ENCODE results near the gene ART1.
"Not testable (repeated sequence)": the region's sequence is repeated elsewhere in the genome, so short reads cannot be mapped to it uniquely, and the experiment has no call there.

Gene ART1

GRCh38 chr11:3644817-3645235 lies at the start of gene ART1:
ART1 (plus strand) TSS chr11:3645128; CDS start chr11:3659214, 14,086 bp downstream.
- Mint-ChIP-seq H3K36me3 (no peaks in the 10 kb centered on the region), H3K4me3 (no peak within 1 kb of the TSS), H3K9me3 (no peaks in the 10 kb centered on the region), H3K27ac (no peak within 1 kb of the TSS), H3K27me3 (peaks cover 31% of the 10 kb centered on the region), H3K4me1 (peaks cover 3% of the 10 kb centered on the region)
- no peak for ATAC-seq (ENCODE audit: low read depth)
- no peak for DNase-seq (ENCODE audit: low spot score in 2 of 2)

GRCh38 chr11:3597743-3598142 lies 47.2 kb upstream of the ART1 start:
- not testable (repeated sequence) for H3K4me1 Mint-ChIP-seq; H3K27me3 Mint-ChIP-seq; DNase-seq (ENCODE audit: low spot score in 2 of 2); H3K9me3 Mint-ChIP-seq; H3K36me3 Mint-ChIP-seq; H3K27ac Mint-ChIP-seq; H3K4me3 Mint-ChIP-seq; ATAC-seq (ENCODE audit: low read depth)

GRCh38 chr11:3600201-3600600 lies 44.7 kb upstream of the ART1 start:
- not testable (repeated sequence) for H3K36me3 Mint-ChIP-seq; H3K27ac Mint-ChIP-seq; H3K4me3 Mint-ChIP-seq; H3K27me3 Mint-ChIP-seq; DNase-seq (ENCODE audit: low spot score in 2 of 2); H3K4me1 Mint-ChIP-seq; H3K9me3 Mint-ChIP-seq; ATAC-seq (ENCODE audit: low read depth)

GRCh38 chr11:3604167-3604566 lies 40.8 kb upstream of the ART1 start:
- H3K4me1 Mint-ChIP-seq, result no peaks in the 10 kb centered on the region
- no peaks in the 10 kb centered on the region for H3K9me3 Mint-ChIP-seq
- DNase-seq (ENCODE audit: low spot score in 2 of 2) (no peak), ATAC-seq (ENCODE audit: low read depth) (no peak)
- no peak overlapping the region for H3K4me3 Mint-ChIP-seq
- H3K27ac Mint-ChIP-seq, result no peak overlapping the region
- peaks cover 3% of the 10 kb centered on the region for H3K27me3 Mint-ChIP-seq
- H3K36me3 Mint-ChIP-seq, result no peaks in the 10 kb centered on the region

- H3K4me3 Mint-ChIP-seq, result no peak overlapping the region
- no peak for DNase-seq (ENCODE audit: low spot score in 2 of 2)
Observed at GRCh38 chr11:3605283-3605662, 39.7 kb upstream of the ART1 start.

GRCh38 chr11:3605771-3606203 lies 39.1 kb upstream of the ART1 start:
- Mint-ChIP-seq H3K36me3 (no peaks in the 10 kb centered on the region), H3K4me1 (no peaks in the 10 kb centered on the region), H3K9me3 (no peaks in the 10 kb centered on the region), H3K27ac (no peak overlapping the region), H3K4me3 (no peak overlapping the region), H3K27me3 (peaks cover 1% of the 10 kb centered on the region)
- no peak for DNase-seq (ENCODE audit: low spot score in 2 of 2)
- no peak for ATAC-seq (ENCODE audit: low read depth)

More at GRCh38 chr11:3605283-3605662, 39.7 kb upstream of the ART1 start:
- ATAC-seq (ENCODE audit: low read depth), result no peak
- Mint-ChIP-seq H3K27me3 (peaks cover 1% of the 10 kb centered on the region), H3K9me3 (no peaks in the 10 kb centered on the region), H3K27ac (no peak overlapping the region), H3K4me1 (no peaks in the 10 kb centered on the region), H3K36me3 (no peaks in the 10 kb centered on the region)

- ATAC-seq (ENCODE audit: low read depth) (no peak), DNase-seq (ENCODE audit: low spot score in 2 of 2) (peak in 1 of 2 donors; percentile 36)
- no peak overlapping the region for H3K27ac Mint-ChIP-seq
Observed at GRCh38 chr11:3609416-3610265, 35.3 kb upstream of the ART1 start.

GRCh38 chr11:3610846-3611245 lies 34.1 kb upstream of the ART1 start:
- Mint-ChIP-seq H3K36me3 (peaks cover 2% of the 10 kb centered on the region), H3K4me1 (peaks cover 12% of the 10 kb centered on the region), H3K4me3 (no peak overlapping the region), H3K9me3 (no peaks in the 10 kb centered on the region), H3K27me3 (peaks cover 5% of the 10 kb centered on the region), H3K27ac (no peak overlapping the region)
- ATAC-seq (ENCODE audit: low read depth) (no peak), DNase-seq (ENCODE audit: low spot score in 2 of 2) (no peak)

More at GRCh38 chr11:3609416-3610265, 35.3 kb upstream of the ART1 start:
- H3K27me3 Mint-ChIP-seq, result peaks cover 4% of the 10 kb centered on the region
- H3K9me3 Mint-ChIP-seq, result no peaks in the 10 kb centered on the region
- H3K4me3 Mint-ChIP-seq, result no peak overlapping the region
- H3K4me1 Mint-ChIP-seq, result peaks cover 9% of the 10 kb centered on the region
- H3K36me3 Mint-ChIP-seq, result peaks cover 2% of the 10 kb centered on the region

- DNase-seq (ENCODE audit: low spot score in 2 of 2) (no peak), ATAC-seq (ENCODE audit: low read depth) (no peak)
- Mint-ChIP-seq H3K4me1 (peaks cover 12% of the 10 kb centered on the region), H3K4me3 (no peak overlapping the region), H3K27ac (no peak overlapping the region), H3K9me3 (no peaks in the 10 kb centered on the region), H3K36me3 (peaks cover 2% of the 10 kb centered on the region), H3K27me3 (peaks cover 6% of the 10 kb centered on the region)
Observed at GRCh38 chr11:3611976-3612678, 32.8 kb upstream of the ART1 start.

- Mint-ChIP-seq H3K4me3 (peak overlapping the region; percentile 73), H3K27ac (peak overlapping the region; percentile 5)
- DNase-seq (ENCODE audit: low spot score in 2 of 2), result no peak
Observed at GRCh38 chr11:3613998-3614741, 30.8 kb upstream of the ART1 start.

GRCh38 chr11:3614742-3615171 lies 30.2 kb upstream of the ART1 start:
- DNase-seq (ENCODE audit: low spot score in 2 of 2) (peak; percentile 24 to 25), ATAC-seq (ENCODE audit: low read depth) (peak; percentile 99)
- H3K27me3 Mint-ChIP-seq, result peaks cover 9% of the 10 kb centered on the region
- no peaks in the 10 kb centered on the region for H3K9me3 Mint-ChIP-seq
- peak overlapping the region; percentile 5 for H3K27ac Mint-ChIP-seq
- H3K4me3 Mint-ChIP-seq, result peak overlapping the region; percentile 73
- peaks cover 12% of the 10 kb centered on the region for H3K4me1 Mint-ChIP-seq
- peaks cover 2% of the 10 kb centered on the region for H3K36me3 Mint-ChIP-seq

More at GRCh38 chr11:3613998-3614741, 30.8 kb upstream of the ART1 start:
- H3K36me3 Mint-ChIP-seq, result peaks cover 2% of the 10 kb centered on the region
- no peaks in the 10 kb centered on the region for H3K9me3 Mint-ChIP-seq
- H3K4me1 Mint-ChIP-seq, result peaks cover 12% of the 10 kb centered on the region
- ATAC-seq (ENCODE audit: low read depth), result peak; percentile 21
- H3K27me3 Mint-ChIP-seq, result peaks cover 9% of the 10 kb centered on the region

- DNase-seq (ENCODE audit: low spot score in 2 of 2) (no peak), ATAC-seq (ENCODE audit: low read depth) (no peak)
- Mint-ChIP-seq H3K4me3 (no peak overlapping the region), H3K4me1 (peaks cover 12% of the 10 kb centered on the region), H3K27ac (no peak overlapping the region), H3K36me3 (peaks cover under 1% of the 10 kb centered on the region), H3K27me3 (peaks cover 7% of the 10 kb centered on the region), H3K9me3 (no peaks in the 10 kb centered on the region)
Observed at GRCh38 chr11:3615998-3616397, 28.9 kb upstream of the ART1 start.

GRCh38 chr11:3616721-3617460 lies 28.0 kb upstream of the ART1 start:
- DNase-seq (ENCODE audit: low spot score in 2 of 2), result no peak
- no peak overlapping the region for H3K4me3 Mint-ChIP-seq
- no peaks in the 10 kb centered on the region for H3K36me3 Mint-ChIP-seq
- no peaks in the 10 kb centered on the region for H3K9me3 Mint-ChIP-seq
- peaks cover 7% of the 10 kb centered on the region for H3K27me3 Mint-ChIP-seq
- peaks cover 12% of the 10 kb centered on the region for H3K4me1 Mint-ChIP-seq
- no peak overlapping the region for H3K27ac Mint-ChIP-seq
- no peak for ATAC-seq (ENCODE audit: low read depth)
